Lower leg skin (tissue), 4 donors: ENCODE results near the gene KIF17. TPM values are rescaled to one million over a fixed set of nuclear protein-coding genes. Genes with fewer than 3 reads are reported as not detected.

Source experiments
- DNase-seq, 2 donors: peaks; one replicate each; pipeline ENCODE4 v3.0.0-alpha.2; 2019; ENCODE audit warnings: low spot score in 2 of 2
- H3K4me3 ChIP-seq: fragments of 200-600 bp; sonication (generic); 2 replicates; pipeline ENCODE4 v1.5.1; 2017; ENCODE audit warnings: mild to moderate bottlenecking, low read depth; ENCODE audit not compliant: poor library complexity, severe bottlenecking
- POLR2A ChIP-seq, 2 donors: fragments of 450-650 bp; IDR thresholded peaks; one replicate each; pipeline ENCODE4 v1.6.1; 2016 to 2017; ENCODE audit warnings: antibody characterized with exemption in 2 of 2, mild to moderate bottlenecking in 1 of 2, moderate library complexity in 1 of 2
- WGBS, 2 donors: methylation state at CpG; one replicate each; pipeline ENCODE4 v1.1.5; 2018; 5-methylcytosine and 5-hydroxymethylcytosine counted together
- intact Hi-C: fragments of 100-400 bp; cut with DNase I; formaldehyde crosslinking; loops from one replicate; pipeline ENCODE4 v1.15.0; 2023; ENCODE audit warnings: low total_unique reads
- total RNA-seq, 4 donors: library from RNA; depleted of rRNA; stranded (reverse); fragments of >200 nt; gene quantifications; one replicate each; pipeline ENCODE4 v1.1.0, GENCODE V29; 2016
- TF ChIP-seq, protein P1 (sequence below), 3 donors: fragments of 450-650 bp; IDR thresholded peaks; one replicate each; pipeline ENCODE4 v1.5.1; 2016; ENCODE audit warnings: antibody characterized with exemption in 3 of 3, mild to moderate bottlenecking in 3 of 3, moderate library complexity in 2 of 3

Gene KIF17
- total RNA-seq, 4 donors from 2014 or later: 0.30 to 5.7 (median 2.2) TPM

DNA sequence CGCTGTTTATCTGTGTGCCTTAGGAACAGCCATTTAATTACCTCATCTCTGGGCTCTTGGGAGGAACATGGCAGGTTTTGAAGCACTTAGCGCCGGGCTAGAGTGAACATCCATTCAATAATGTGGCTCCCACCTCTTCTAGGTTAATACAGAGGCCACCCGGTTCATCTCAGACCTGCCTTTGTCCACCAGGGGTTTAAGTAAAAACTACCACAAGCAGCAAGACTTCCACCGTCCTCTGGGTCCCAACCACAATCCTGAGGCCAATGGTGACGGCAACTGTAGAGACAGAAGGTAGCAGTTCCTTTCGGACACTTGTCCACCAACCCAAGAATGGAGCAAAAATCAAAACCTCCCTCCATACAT is 55.7 kb downstream of the KIF17 start:
- intact Hi-C loops: no loop called here
- no peak for DNase-seq
- WGBS, 2 donors: 58 to 65% methylated on average over 7 of the region's 7 CpGs
- TF ChIP-seq, protein P1, sequence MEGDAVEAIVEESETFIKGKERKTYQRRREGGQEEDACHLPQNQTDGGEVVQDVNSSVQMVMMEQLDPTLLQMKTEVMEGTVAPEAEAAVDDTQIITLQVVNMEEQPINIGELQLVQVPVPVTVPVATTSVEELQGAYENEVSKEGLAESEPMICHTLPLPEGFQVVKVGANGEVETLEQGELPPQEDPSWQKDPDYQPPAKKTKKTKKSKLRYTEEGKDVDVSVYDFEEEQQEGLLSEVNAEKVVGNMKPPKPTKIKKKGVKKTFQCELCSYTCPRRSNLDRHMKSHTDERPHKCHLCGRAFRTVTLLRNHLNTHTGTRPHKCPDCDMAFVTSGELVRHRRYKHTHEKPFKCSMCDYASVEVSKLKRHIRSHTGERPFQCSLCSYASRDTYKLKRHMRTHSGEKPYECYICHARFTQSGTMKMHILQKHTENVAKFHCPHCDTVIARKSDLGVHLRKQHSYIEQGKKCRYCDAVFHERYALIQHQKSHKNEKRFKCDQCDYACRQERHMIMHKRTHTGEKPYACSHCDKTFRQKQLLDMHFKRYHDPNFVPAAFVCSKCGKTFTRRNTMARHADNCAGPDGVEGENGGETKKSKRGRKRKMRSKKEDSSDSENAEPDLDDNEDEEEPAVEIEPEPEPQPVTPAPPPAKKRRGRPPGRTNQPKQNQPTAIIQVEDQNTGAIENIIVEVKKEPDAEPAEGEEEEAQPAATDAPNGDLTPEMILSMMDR (IDR thresholded peaks at IDR 0.05): no peak
- H3K4me3 ChIP-seq: peak overlapping the region; percentile 50

DNA sequence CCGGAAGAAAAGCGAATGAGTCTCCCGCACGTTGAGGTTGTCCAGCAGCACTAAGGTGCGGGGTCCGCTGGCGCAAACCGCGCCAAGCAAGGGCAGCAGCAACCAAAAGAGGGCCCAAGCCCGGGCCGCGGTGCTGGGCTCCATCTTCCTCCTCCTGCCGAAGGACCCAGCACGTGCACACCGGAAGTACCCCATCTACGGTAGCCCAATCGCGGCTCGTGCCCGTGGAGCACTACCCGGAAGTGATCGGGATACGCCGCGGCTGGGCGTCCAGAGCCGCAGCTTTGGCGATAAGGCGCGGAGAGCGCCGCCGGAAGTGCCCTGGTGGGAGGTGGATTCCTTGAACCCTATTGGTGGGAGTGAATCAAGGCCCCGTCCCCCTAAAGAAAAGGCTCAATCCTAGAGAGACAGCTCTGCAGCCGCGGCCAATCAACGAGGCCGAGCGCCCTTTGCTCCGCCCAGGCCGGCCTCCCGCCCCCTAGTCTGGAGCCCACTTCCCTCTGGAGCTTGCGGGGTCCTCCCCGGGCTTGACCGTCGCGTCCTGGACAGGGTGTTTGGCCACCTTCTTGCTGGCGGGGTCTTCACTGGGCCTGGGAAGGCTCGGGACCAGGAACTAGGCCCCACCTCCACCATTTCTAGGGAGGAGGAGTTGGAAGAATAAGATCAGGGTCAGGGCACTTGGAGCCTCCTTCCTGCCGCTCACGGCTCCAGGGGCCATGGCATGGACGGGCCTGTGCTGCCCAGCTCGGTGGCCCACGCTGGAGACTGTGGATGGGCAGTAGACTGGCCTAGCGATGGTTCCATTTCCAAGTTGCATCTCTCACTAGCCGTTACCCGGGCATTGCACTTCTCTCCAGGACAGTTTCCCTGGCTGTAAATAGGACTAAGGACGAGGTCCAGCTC is 56.3 kb downstream of the KIF17 start, which contains the start of gene DDOST:
TSS of gene DDOST (minus strand) at position 163 of the 903 bp plus-strand sequence. CDS start at position 144, 19 bp downstream.
- DNase-seq: peak; percentile 94 to 98
- intact Hi-C loops: no loop called here
- peak within 1 kb of the TSS; percentile 81 for H3K4me3 ChIP-seq
- 3 to 4% methylated on average over 22 to 24 of the region's 58 CpGs for WGBS, 2 donors
- TF ChIP-seq, protein P1 (IDR thresholded peaks at IDR 0.05): no peak
- no peak for TF ChIP-seq POLR2A (IDR thresholded peaks at IDR 0.05)

DNA sequence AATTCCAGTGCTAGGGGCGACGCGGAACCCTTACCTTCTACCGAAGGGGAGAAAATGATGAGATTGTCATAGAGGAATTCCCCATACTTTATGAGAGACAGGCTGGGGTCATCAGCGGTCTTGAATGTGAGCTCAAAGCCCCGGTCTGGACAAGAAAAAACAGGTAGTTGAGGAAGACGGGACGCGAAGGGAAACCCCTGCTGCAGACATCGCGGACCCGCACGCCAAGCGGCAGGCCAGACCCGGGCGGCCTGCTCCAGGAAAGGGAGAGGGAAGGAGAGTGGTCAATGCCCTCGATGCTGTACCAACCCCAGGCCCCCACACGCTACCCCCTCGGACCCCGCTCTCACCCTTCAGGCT is 57.0 kb downstream of the KIF17 start:
- 0 to 1% methylated on average over 17 to 20 of the region's 20 CpGs for WGBS, 2 donors
- intact Hi-C loops: no loop called here
- DNase-seq: no peak
- TF ChIP-seq, protein P1 (IDR thresholded peaks at IDR 0.05): no peak
- no peak for TF ChIP-seq POLR2A (IDR thresholded peaks at IDR 0.05)
- H3K4me3 ChIP-seq: peak overlapping the region; percentile 81

DNA sequence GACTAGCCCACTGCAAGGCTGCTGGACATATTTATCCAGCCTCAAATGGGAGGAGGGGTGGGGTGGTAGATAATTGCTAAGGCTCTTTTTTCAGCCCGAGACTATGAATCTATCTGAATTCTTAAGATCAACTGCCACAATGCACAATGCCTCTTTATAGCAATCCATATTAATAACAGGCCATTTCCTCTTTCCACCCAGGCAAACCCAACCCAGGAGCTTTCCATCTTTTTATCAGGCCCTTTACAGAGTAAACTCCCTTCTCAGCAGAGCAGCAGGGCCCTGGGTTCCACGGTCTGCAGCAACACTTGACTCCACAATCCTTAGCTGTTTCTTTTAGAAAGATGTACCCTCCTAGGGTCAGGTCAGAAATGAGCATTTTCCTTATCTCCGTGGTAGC is 57.4 kb downstream of the KIF17 start:
- peak overlapping the region; percentile 81 for H3K4me3 ChIP-seq
- TF ChIP-seq, protein P1 (IDR thresholded peaks at IDR 0.05): no peak
- TF ChIP-seq POLR2A (IDR thresholded peaks at IDR 0.05): no peak
- 19 to 21% methylated on average over 3 of the region's 3 CpGs for WGBS, 2 donors
- DNase-seq: no peak
- intact Hi-C loops: no loop called here

DNA sequence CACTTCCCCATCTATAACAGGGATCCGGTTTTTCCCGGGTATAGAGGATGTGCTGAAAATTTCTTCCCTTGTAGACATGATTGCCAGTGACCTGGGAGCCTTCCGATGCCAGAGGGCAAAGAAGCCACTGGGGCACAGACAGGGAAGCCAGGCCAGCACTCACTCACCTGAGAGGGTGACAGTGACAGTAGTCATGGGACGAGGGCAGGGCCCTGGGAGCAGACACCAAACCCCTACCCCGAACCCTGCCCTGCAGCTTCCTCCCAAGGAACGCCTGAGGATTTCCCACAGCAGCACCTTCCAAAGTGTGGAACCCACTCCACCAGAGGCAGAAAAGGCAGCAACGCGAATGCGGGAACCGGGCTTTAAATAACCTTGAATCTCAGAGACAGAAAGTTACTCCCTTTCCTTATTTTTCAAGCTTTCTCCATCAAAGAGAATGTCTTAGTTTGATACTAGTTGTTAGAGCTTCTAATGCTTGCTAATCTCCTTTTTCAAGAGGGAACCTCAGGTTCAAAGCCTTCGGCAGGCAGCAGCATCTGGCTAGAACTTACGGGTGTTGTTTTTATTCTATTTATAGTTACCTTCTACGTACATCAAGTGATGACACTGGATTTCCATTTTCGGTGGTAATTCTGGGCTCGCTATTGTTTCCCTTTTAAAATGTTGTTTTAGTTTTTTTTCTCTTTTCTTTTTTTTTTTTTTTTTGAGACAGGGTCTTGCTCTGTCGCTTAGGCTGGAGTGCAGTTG is 59.5 kb downstream of the KIF17 start:
- intact Hi-C loops: no loop called here
- TF ChIP-seq, protein P1 (IDR thresholded peaks at IDR 0.05): no peak
- TF ChIP-seq POLR2A (IDR thresholded peaks at IDR 0.05): no peak
- 83% methylated on average over 16 of the region's 16 CpGs for WGBS, 2 donors
- no peak for DNase-seq
- no peak overlapping the region for H3K4me3 ChIP-seq
